HG03196 (cell line): ENCODE measurements around the gene ARHGEF28.

Source experiments
- ATAC-seq: cut with Tn5 transposase; IDR thresholded peaks from one replicate; pipeline ENCODE4 v1.9.1; 2021; ENCODE audit not compliant: unreplicated experiment

Gene ARHGEF28

GRCh38 chr5:73732045-73732444 is 106.0 kb downstream of the ARHGEF28 start:
- no peak for ATAC-seq

GRCh38 chr5:73733219-73733618 is 107.2 kb downstream of the ARHGEF28 start:
- no peak for ATAC-seq

GRCh38 chr5:73735032-73735734 is 109.2 kb downstream of the ARHGEF28 start:
- no peak for ATAC-seq

- ATAC-seq, result no peak
These were observed 113.7 kb downstream of the ARHGEF28 start for GRCh38 chr5:73739650-73740049.

GRCh38 chr5:73740274-73740790 is 114.3 kb downstream of the ARHGEF28 start:
- ATAC-seq, result no peak

GRCh38 chr5:73743161-73743560 is 117.2 kb downstream of the ARHGEF28 start:
- no peak for ATAC-seq

GRCh38 chr5:73745836-73746235 is 119.8 kb downstream of the ARHGEF28 start:
- ATAC-seq, result no peak

- ATAC-seq, result no peak
These were observed 120.6 kb downstream of the ARHGEF28 start for GRCh38 chr5:73746608-73747007.

GRCh38 chr5:73747696-73748380 is 121.8 kb downstream of the ARHGEF28 start:
- no peak for ATAC-seq

GRCh38 chr5:73748510-73749400 is 122.8 kb downstream of the ARHGEF28 start:
- ATAC-seq, result no peak

- no peak for ATAC-seq
These were observed 123.7 kb downstream of the ARHGEF28 start for GRCh38 chr5:73749485-73750270.

- no peak for ATAC-seq
These were observed 125.4 kb downstream of the ARHGEF28 start for GRCh38 chr5:73751254-73751914.

- ATAC-seq, result no peak
These were observed 128.3 kb downstream of the ARHGEF28 start for GRCh38 chr5:73754254-73754653.

- no peak for ATAC-seq
These were observed 131.4 kb downstream of the ARHGEF28 start for GRCh38 chr5:73757416-73757815.

GRCh38 chr5:73759771-73760170 is 133.8 kb downstream of the ARHGEF28 start:
- no peak for ATAC-seq

GRCh38 chr5:73763300-73764032 is 137.5 kb downstream of the ARHGEF28 start:
- ATAC-seq, result no peak

GRCh38 chr5:73764586-73764985 is 138.6 kb downstream of the ARHGEF28 start:
- no peak for ATAC-seq

GRCh38 chr5:73764996-73765395 is 139.0 kb downstream of the ARHGEF28 start:
- no peak for ATAC-seq

GRCh38 chr5:73766902-73767301 is 140.9 kb downstream of the ARHGEF28 start:
- no peak for ATAC-seq
